ENCODE results near the gene GSK3A. TPM values are rescaled to one million over a fixed set of nuclear protein-coding genes. Genes with fewer than 3 reads are reported as not detected.

The GSK3A gene
- total and polyA plus RNA-seq, 9 of the 15 experiments (the other 6 are each of a cell fraction or from before 2014, with no cell fraction given), result 0.62 to 90.7 (median 33.3) TPM

DNA sequence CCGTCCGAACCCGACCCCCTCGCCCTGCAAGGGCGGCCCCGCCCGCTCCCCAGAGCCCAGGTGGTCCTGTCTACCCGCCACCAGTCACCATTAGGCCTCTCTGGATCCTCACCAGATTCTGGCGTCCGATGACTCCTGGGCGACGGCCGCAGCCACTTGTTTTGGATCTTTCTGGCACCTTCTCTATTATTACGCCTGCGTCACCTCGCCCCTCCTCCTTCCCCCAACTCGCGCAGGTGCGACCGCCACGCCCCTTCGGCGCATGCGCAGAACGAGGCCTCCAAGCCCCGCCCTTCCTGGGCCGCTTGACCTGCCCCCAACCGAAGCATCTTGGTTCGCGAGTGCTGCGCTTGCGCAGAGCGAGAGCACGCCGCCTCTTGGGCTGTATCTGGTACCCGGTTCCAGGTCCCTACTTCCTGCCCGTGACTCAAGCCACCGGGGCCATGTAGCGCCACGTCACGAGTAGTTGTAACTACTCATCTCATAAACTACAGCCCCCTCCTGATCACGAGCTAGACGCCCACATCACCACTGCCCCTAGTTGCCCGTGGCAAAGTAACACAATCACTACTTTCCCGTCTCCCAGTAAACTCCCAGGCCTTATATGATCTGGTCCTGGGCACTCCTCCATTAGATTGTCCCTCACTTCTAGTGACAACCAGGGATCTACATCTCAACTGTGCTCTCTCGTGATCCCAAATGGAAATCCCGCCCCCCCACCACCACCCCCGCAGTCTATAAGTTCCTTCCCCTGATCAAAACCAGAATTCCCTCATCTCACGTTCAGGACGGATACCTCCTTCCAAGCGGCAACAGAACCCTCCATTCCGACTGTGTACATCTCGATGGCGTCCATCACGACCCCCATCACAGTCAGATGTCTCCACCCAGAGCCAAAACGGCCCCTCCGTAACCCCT lies 24.6 kb downstream of the GSK3A start, which contains the start of gene DEDD2 (continued):
- TF ChIP-seq HDGF (IDR thresholded peaks at IDR 0.05) (no peak), GABPB1 (CRISPR knock-in tag; IDR thresholded peaks at IDR 0.05) (peak; percentile 70), MED1 (CRISPR knock-in tag; IDR thresholded peaks at IDR 0.05; ENCODE audit: borderline replicate concordance) (no peak), ZNF57 (CRISPR knock-in tag; IDR thresholded peaks at IDR 0.05) (no peak), JUNB (CRISPR knock-in tag; conservative IDR thresholded peaks at IDR 0.05) (no peak), DNMT1 (IDR thresholded peaks at IDR 0.05) (no peak), ZNF586 (CRISPR knock-in tag; conservative IDR thresholded peaks at IDR 0.05) (no peak), ZNF12 (CRISPR knock-in tag; IDR thresholded peaks at IDR 0.05) (no peak), POLR2H (tag; IDR thresholded peaks at IDR 0.05; ENCODE audit: low read depth) (peak; percentile 75), ZNF445 (CRISPR knock-in tag; IDR thresholded peaks at IDR 0.05; ENCODE audit: low read depth) (no peak), NFYB (IDR thresholded peaks at IDR 0.05; ENCODE audit: extremely low read depth, insufficient read length) (no peak), NFE2L1 (tag; IDR thresholded peaks at IDR 0.05; ENCODE audit: borderline replicate concordance, low read depth) (no peak), PHF8 (IDR thresholded peaks at IDR 0.05; ENCODE audit: borderline replicate concordance, low read length) (peak; percentile 78), MXI1 (IDR thresholded peaks at IDR 0.05; ENCODE audit: low read depth, low read length) (peak; percentile 60; the same call in 1 of the 2 replicates), ZNF324 (CRISPR knock-in tag; IDR thresholded peaks at IDR 0.05) (no peak)
- TF ChIP-seq, protein P1, sequence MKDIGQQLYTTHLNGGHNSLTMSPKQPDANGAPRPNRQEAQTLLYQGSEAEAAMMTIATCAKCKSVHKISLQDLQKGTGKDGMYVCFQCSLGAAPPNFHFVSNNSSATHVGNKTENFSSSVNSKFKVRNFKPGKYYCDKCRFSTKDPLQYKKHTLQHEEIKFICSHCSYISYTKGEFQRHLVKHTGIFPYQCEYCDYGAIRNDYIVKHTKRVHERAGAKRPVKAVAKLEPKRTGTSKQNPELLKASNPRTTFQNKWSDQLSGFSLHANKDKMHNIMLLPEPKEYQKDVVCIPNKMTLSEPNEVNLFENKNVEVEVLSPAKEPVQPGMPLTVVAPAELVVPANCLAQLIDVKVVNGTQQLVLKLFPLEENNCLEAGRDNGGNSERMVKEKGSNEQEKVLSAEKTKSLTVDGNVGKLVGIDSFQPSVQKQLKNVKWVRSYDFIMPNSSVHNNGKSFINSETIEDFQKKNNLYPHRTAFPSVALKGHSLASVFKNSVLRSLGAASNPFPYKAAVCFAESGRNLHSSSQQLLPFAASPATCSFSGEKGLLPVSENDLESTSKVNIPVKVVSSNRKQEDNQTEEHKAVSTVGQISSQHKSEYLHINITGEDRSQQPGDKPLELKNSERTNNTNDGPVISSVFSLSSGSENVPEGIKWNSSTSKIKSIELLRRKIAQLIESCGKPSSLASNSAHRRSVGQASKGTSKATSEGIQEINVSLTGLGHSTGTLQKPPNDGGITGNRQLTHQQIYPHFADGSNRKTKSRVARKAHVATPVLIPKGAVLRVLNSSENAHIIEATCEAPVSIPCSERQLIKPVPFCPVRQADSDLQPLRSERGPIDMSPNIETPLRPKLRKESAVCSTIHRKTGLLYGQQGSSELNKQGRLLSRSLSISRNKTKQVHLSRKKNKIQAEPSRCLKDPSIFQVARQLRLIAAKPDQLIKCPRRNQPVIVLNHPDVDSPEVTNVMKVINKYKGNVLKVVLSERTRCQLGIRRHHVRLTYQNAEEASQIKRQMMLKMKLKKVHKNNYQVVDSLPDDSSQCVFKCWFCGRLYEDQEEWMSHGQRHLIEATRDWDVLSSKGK (CRISPR knock-in tag; IDR thresholded peaks at IDR 0.05), result no peak
- TF ChIP-seq, protein P2, sequence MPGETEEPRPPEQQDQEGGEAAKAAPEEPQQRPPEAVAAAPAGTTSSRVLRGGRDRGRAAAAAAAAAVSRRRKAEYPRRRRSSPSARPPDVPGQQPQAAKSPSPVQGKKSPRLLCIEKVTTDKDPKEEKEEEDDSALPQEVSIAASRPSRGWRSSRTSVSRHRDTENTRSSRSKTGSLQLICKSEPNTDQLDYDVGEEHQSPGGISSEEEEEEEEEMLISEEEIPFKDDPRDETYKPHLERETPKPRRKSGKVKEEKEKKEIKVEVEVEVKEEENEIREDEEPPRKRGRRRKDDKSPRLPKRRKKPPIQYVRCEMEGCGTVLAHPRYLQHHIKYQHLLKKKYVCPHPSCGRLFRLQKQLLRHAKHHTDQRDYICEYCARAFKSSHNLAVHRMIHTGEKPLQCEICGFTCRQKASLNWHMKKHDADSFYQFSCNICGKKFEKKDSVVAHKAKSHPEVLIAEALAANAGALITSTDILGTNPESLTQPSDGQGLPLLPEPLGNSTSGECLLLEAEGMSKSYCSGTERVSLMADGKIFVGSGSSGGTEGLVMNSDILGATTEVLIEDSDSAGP (CRISPR knock-in tag; IDR thresholded peaks at IDR 0.05), result no peak
- TF ChIP-seq, protein P3, sequence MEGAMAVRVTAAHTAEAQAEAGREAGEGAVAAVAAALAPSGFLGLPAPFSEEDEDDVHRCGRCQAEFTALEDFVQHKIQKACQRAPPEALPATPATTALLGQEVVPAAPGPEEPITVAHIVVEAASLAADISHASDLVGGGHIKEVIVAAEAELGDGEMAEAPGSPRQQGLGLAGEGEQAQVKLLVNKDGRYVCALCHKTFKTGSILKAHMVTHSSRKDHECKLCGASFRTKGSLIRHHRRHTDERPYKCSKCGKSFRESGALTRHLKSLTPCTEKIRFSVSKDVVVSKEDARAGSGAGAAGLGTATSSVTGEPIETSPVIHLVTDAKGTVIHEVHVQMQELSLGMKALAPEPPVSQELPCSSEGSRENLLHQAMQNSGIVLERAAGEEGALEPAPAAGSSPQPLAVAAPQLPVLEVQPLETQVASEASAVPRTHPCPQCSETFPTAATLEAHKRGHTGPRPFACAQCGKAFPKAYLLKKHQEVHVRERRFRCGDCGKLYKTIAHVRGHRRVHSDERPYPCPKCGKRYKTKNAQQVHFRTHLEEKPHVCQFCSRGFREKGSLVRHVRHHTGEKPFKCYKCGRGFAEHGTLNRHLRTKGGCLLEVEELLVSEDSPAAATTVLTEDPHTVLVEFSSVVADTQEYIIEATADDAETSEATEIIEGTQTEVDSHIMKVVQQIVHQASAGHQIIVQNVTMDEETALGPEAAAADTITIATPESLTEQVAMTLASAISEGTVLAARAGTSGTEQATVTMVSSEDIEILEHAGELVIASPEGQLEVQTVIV (CRISPR knock-in tag; IDR thresholded peaks at IDR 0.05; ENCODE audit: borderline replicate concordance), result no peak
- TF ChIP-seq, protein P4, sequence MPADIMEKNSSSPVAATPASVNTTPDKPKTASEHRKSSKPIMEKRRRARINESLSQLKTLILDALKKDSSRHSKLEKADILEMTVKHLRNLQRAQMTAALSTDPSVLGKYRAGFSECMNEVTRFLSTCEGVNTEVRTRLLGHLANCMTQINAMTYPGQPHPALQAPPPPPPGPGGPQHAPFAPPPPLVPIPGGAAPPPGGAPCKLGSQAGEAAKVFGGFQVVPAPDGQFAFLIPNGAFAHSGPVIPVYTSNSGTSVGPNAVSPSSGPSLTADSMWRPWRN (IDR thresholded peaks at IDR 0.05; ENCODE audit: low read depth), result no peak
